ENCODE measurements around the gene CSDE1.

- TF ChIP-seq EZH2 (IDR thresholded peaks at IDR 0.05; ENCODE audit: borderline replicate concordance, low read depth, low read length, severe bottlenecking), result no peak
- TF ChIP-seq CTCF (IDR thresholded peaks at IDR 0.05; ENCODE audit: borderline replicate concordance, extremely low read depth, low read length, poor library complexity, severe bottlenecking), result no peak
These were observed 17.5 kb downstream of the CSDE1 start for GRCh38 chr1:114740331-114740730.

Measured in DND-41 (cell line).